Smooth muscle cell (in vitro differentiated cells): ENCODE results near the gene RFTN1. TPM values are rescaled to one million over a fixed set of nuclear protein-coding genes. Genes with fewer than 3 reads are reported as not detected.

Source experiments
- DNase-seq: peaks from one replicate; lab custom pipeline; 2025; ENCODE audit not compliant: unreplicated experiment; lab: John Stamatoyannopoulos, UW
- H2AFZ ChIP-seq: fragments of 200-600 bp; sonication (generic); 2 replicates; pipeline ENCODE4 v1.6.0; 2016; ENCODE audit warnings: antibody characterized with exemption, low read depth, mild to moderate bottlenecking
- H3F3A ChIP-seq: fragments of 200-600 bp; sonication (generic); 2 replicates; pipeline ENCODE4 v1.6.0; 2017; ENCODE audit warnings: antibody characterized with exemption, low read depth
- H3K27ac ChIP-seq: fragments of 200-600 bp; sonication (generic); 2 replicates; pipeline ENCODE4 v1.5.1; 2016; ENCODE audit warnings: low read depth, mild to moderate bottlenecking
- H3K27me3 ChIP-seq: fragments of 200-600 bp; sonication (generic); 2 replicates; pipeline ENCODE4 v1.6.1; 2016; ENCODE audit warnings: low read depth, mild to moderate bottlenecking
- H3K36me3 ChIP-seq: fragments of 200-600 bp; sonication (generic); 2 replicates; pipeline ENCODE4 v1.5.1; 2016; ENCODE audit warnings: low read depth
- H3K4me1 ChIP-seq: fragments of 200-600 bp; sonication (generic); 2 replicates; pipeline ENCODE4 v1.5.1; 2016; ENCODE audit warnings: low read depth
- H3K4me2 ChIP-seq: fragments of 200-600 bp; sonication (generic); 2 replicates; pipeline ENCODE4 v1.6.0; 2016; ENCODE audit warnings: mild to moderate bottlenecking
- H3K4me3 ChIP-seq: fragments of 200-600 bp; sonication (generic); 2 replicates; pipeline ENCODE4 v1.5.1; 2016; ENCODE audit warnings: mild to moderate bottlenecking
- H3K79me2 ChIP-seq: fragments of 200-600 bp; sonication (generic); 2 replicates; pipeline ENCODE4 v1.6.0; 2016; ENCODE audit warnings: low read depth, mild to moderate bottlenecking
- H3K9ac ChIP-seq: fragments of 200-600 bp; sonication (generic); 2 replicates; pipeline ENCODE4 v1.6.0; 2016; ENCODE audit warnings: low read depth
- H3K9me3 ChIP-seq: fragments of 200-600 bp; sonication (generic); replicated peaks from 2 replicates; pipeline ENCODE4 v1.5.1; 2016; ENCODE audit warnings: low read depth
- H4K20me1 ChIP-seq: fragments of 200-600 bp; sonication (generic); 2 replicates; pipeline ENCODE4 v1.6.0; 2016; ENCODE audit warnings: low read depth
- WGBS: methylation state at CpG from one replicate; pipeline ENCODE4 v1.1.7; 2016; ENCODE audit warnings: low lambda C conversion rate; 5-methylcytosine and 5-hydroxymethylcytosine counted together
- polyA plus RNA-seq: library from polyadenylated mRNA; unstranded; fragments of >200 nt; fragmentation: Nextera tagmentation; extraction: Ambion mirVana; gene quantifications from 2 replicates; pipeline ENCODE4 v1.2.1, GENCODE V29; 2016
- total RNA-seq: library from RNA; depleted of rRNA; stranded (reverse); fragments of >200 nt; gene quantifications from 2 replicates; pipeline ENCODE4 v1.2.3, GENCODE V29; 2014
- TF ChIP-seq, protein P1 (sequence below): fragments of 200-600 bp; sonication (generic); IDR thresholded peaks from 2 replicates; pipeline ENCODE4 v1.5.1; 2017; ENCODE audit warnings: borderline replicate concordance, mild to moderate bottlenecking, antibody characterized with exemption; ENCODE audit not compliant: insufficient read depth, poor library complexity, severe bottlenecking

RFTN1 gene
- total and polyA plus RNA-seq, 2 experiments from 2014 or later = 21.7 to 35.6 TPM

DNA sequence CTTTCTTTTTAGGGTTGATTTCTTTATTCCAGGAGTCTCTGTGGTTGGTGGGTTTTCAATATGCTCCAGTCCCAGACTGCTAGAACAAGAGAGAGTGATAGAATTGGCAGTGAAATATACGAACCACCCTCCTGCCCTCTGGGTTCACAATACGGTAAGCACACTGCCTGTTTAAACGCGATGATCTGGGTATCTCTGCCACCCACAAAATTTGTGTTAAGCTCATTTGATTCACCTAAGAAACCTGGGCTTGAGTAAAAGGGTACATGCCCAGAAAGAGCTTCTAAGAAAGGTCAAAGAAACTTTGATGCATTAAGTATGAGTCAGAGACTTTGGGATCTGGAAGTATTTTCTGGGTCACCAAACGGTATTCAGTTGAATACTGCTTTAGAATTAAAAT, 218.7 kb downstream of the RFTN1 start:
- H3K79me2 ChIP-seq = no peaks in the 10 kb centered on the region
- DNase-seq = no peak
- H4K20me1 ChIP-seq = no peaks in the 10 kb centered on the region
- H2AFZ ChIP-seq = no peak overlapping the region
- no peaks in the 10 kb centered on the region for H3K9me3 ChIP-seq
- H3K36me3 ChIP-seq = peaks cover 17% of the 10 kb centered on the region
- no peaks in the 10 kb centered on the region for H3K27me3 ChIP-seq
- H3K4me3 ChIP-seq = no peak overlapping the region
- no peak overlapping the region for H3K27ac ChIP-seq
- no peaks in the 10 kb centered on the region for H3K4me1 ChIP-seq
- H3F3A ChIP-seq = peaks cover 4% of the 10 kb centered on the region
- 95% methylated on average over 5 of the region's 5 CpGs for WGBS
- H3K9ac ChIP-seq = no peak overlapping the region
- TF ChIP-seq, protein P1, sequence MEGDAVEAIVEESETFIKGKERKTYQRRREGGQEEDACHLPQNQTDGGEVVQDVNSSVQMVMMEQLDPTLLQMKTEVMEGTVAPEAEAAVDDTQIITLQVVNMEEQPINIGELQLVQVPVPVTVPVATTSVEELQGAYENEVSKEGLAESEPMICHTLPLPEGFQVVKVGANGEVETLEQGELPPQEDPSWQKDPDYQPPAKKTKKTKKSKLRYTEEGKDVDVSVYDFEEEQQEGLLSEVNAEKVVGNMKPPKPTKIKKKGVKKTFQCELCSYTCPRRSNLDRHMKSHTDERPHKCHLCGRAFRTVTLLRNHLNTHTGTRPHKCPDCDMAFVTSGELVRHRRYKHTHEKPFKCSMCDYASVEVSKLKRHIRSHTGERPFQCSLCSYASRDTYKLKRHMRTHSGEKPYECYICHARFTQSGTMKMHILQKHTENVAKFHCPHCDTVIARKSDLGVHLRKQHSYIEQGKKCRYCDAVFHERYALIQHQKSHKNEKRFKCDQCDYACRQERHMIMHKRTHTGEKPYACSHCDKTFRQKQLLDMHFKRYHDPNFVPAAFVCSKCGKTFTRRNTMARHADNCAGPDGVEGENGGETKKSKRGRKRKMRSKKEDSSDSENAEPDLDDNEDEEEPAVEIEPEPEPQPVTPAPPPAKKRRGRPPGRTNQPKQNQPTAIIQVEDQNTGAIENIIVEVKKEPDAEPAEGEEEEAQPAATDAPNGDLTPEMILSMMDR = no peak
- H3K4me2 ChIP-seq = no peak overlapping the region

DNA sequence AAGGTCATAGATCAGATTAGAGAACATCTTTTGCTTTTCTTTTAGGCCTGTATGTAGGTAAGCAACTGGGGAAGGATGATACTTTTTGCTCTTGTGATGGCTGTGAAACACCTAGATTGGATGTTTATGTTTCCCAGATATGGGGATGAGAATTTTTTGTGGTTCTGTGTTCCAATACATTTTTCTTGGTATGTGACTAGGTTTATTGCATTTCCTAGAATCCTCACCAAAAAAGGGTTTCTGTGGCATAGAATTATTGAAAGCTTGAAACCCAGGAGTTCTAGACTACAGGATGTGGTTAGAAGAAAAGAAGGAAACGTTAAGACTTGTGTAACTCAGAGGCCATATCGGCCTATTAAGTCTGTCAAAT, 222.7 kb downstream of the RFTN1 start:
- Histone ChIP-seq H3K9me3 (no peaks in the 10 kb centered on the region), H4K20me1 (no peaks in the 10 kb centered on the region), H3K4me3 (no peak overlapping the region), H3K27me3 (no peaks in the 10 kb centered on the region), H3K79me2 (no peaks in the 10 kb centered on the region), H3K27ac (peak overlapping the region; percentile 38), H3K9ac (no peak overlapping the region), H3F3A (no peaks in the 10 kb centered on the region), H2AFZ (no peak overlapping the region), H3K4me2 (no peak overlapping the region), H3K36me3 (peaks cover 2% of the 10 kb centered on the region), H3K4me1 (no peaks in the 10 kb centered on the region)
- TF ChIP-seq, protein P1 = no peak
- WGBS = 51% methylated on average over 2 of the region's 2 CpGs
- no peak for DNase-seq

DNA sequence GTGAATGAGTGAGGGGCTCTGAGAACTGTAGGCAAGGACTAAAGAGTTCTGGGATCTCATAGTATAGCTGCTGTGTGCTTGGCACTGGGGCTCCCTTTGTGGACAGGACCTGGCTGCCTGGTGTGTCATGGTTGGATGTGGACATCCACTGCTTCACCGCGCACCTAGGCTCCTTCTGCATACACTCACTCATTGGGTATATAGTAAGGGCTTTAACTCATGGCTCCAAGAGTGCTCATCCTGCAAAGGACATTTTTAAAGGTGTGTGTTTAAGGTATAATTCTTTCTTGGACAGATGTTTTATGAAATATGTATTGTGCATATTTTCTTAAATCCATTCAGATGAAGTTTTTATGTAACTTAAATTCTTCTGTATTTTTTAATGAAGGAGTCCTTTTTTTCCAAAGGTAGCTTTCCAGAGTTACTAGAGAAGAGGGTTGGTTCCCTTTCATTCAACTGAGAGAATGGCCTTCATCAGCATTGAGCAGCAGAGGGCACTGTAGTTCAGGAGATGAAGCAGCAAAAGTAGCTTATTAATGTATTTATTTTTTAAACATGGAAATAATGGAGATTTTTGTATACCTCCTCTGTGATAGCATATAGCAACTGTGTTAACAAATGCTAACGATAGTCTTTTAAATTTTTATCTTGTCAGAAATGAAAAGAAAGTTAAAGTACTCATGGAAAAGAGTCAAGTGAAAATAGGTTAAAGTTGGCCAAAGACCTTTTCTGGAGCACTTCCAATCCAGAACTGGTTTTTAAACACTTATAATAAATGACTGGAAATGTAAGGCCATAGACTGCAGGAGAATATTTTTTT, 223.3 kb downstream of the RFTN1 start:
- H2AFZ ChIP-seq = no peak overlapping the region
- H4K20me1 ChIP-seq = no peaks in the 10 kb centered on the region
- H3K27ac ChIP-seq = no peak overlapping the region
- H3K4me1 ChIP-seq = no peaks in the 10 kb centered on the region
- H3K36me3 ChIP-seq = no peaks in the 10 kb centered on the region
- H3K79me2 ChIP-seq = no peaks in the 10 kb centered on the region
- H3F3A ChIP-seq = no peaks in the 10 kb centered on the region
- TF ChIP-seq, protein P1 = peak; percentile 92
- H3K4me3 ChIP-seq = no peak overlapping the region
- 71% methylated on average over 3 of the region's 3 CpGs for WGBS
- no peak overlapping the region for H3K4me2 ChIP-seq
- no peak for DNase-seq
- H3K9ac ChIP-seq = no peak overlapping the region
- no peaks in the 10 kb centered on the region for H3K27me3 ChIP-seq
- H3K9me3 ChIP-seq = no peaks in the 10 kb centered on the region
